Stimulated activated naive CD4-positive, alpha-beta T cell (primary cell): ENCODE results near the gene TET2.

Experiments
- DNase-seq, 6 experiments: peaks; one replicate each; lab custom pipeline; 2025; lab: John Stamatoyannopoulos, UW

TET2 gene

DNA sequence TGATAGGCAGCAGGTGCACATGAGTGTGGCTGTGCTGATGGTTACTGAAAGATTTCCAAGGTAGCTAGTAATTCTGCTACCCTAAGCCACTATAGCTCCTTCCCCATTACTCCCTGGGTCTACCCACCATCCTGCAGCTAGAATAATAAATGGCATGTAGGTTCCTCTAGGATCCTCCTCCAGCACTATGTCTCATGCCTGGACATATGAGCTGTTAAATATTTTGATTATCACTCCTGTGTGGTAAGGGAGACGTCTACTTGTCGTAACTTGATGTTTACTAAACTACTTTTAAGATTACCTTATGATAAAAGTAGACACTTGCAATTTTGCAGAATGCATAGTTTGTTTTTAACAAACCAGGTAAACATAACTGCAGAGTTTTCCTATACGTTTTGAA, 35.5 kb downstream of the TET2 start:
- DNase-seq: no peak

- DNase-seq: peak in 2 of 6 experiments; percentile 7 to 24
Measured at GRCh38 chr4:105184316-105184980, 37.8 kb downstream of the TET2 start.

- no peak for DNase-seq
Measured at GRCh38 chr4:105186701-105187161, 40.1 kb downstream of the TET2 start.

DNA sequence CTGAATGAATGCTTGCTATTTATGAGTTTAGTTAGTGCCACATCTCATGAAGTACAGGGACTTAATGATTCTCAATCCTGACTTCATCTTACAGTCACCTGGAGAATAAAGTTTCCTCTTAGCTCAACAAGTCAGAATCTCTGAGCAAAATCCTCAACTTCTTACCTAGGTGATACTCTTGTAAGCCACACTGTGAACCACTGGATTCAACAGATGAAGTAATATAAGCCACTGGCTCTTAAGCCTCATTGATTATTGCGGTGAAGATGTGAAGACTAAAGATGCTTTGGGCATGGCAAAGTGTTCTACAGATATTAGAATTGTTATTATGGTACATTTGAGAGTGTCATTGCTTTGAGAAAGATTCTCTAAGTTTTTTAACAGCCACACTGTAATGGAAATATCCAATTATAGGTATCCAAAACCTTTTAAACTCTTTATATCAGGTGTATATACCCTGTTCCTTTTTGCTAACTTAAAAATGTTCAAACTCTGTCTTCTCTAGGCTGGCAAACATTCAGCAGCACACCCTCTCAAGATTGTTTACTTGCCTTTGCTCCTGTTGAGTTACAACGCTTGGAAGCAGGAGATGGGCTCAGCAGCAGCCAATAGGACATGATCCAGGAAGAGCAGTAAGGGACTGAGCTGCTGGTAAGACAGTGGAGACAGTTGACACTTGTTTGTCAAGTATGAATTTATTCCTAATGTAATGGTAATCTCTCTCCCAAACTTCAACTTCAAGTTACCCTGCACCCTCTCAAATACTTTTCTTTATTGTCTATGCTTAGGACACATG, 43.4 kb downstream of the TET2 start:
- DNase-seq: no peak

DNA sequence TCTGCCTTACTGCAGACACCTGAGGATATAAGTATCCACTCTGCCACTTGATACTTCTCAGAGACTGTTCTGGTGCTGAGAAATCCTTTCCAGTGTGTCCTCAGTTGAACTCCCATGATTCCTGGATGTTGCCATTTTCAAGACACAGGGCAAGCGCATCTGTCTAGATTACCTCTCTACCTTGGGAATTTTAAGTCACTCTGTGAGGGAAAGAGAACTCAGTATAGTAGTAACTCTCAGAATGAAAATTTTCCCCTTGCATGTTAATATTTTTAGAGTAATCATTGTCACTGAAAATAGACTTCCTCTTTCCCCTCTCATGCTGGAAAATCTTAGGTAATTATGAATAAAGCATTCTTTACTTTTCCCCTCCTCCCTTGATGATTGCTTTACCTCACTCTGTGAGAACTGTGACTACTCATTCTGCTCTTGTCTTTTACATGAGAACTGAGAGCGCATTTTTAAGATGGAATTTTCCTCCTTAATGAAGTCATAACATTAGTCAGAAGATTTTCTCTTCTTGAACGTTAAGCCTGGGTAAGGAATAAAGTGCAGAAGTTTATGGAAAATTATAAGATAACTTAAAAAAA, 45.0 kb downstream of the TET2 start:
- DNase-seq: no peak

DNA sequence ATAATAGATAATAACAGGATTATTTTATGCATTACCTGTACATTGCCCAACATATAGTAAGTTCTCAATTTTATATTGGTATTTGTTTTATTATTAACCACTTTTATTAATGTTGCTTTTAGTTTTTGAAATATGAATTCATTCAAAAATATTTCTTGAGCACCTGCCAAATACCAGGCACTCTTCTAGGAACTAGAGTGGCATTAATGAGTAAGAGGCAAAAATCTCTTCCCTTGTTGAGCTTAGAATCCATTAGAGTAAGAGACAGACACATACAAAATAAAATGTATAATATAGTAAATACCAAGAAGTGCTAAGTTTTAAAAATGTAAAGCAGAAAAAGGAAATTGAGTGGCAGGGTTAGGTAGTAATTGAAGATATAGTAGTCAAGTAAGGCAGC, 45.8 kb downstream of the TET2 start:
- DNase-seq: no peak

DNA sequence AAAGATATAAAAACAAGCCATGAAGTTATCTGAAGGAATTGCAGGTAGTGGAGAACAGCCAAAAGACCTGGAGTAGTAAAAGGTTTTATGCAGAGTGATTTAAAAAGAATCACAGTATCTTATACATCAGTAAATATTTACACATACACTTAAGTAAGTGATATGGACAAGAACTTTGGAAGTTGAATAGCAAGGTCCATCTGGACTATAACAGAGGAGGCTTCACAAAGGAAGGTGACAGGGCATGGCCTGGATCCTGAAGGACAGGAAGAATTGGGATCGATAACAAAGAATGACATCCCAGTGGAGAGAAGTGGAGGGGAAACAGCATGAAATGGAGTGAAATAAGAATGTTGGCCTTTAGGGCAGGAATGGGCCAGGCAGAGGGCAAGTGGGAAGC, 46.2 kb downstream of the TET2 start:
- no peak for DNase-seq

GRCh38 chr4:105193536-105193935, 46.9 kb downstream of the TET2 start:
- DNase-seq: no peak

DNA sequence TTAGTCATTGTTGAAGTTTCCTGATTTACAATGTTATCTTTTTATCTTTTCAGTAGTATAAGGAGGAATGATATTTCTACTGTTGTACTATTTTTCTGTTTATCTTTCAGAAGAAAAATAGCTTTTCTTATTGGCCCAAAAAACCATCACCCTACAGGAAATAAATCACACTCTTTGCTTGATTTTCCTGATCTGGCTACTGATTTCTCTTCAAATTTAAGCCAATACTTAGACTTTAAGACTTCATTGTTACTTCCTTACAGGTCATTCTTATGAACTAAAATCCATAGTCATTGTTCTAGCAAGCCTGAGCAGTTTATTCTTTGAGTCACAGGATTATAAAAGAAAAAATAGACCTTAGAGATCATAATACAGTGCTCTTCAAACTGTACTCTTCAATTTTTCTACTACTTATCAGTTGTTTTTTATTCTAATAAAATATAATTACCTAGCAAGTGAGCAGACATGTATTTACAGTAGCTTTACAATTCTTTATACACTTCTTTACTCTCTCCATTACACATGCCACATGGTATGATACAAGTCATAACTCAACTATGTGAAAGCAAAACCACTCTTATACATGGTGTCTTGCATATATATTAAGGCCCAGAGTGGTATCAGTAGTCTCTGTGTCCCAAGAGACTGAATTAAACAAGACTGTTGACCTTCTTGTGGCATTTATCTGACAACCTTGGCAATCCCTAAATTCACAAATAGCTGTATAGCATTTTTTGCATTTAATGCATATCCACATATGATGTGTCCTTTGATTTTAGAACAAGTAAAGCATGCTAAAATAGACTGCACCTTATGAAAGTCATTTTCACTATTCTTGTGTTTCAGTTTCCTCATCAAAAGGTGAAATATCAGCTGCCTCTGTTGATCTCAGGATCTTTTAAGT, 47.9 kb downstream of the TET2 start:
- no peak for DNase-seq

DNA sequence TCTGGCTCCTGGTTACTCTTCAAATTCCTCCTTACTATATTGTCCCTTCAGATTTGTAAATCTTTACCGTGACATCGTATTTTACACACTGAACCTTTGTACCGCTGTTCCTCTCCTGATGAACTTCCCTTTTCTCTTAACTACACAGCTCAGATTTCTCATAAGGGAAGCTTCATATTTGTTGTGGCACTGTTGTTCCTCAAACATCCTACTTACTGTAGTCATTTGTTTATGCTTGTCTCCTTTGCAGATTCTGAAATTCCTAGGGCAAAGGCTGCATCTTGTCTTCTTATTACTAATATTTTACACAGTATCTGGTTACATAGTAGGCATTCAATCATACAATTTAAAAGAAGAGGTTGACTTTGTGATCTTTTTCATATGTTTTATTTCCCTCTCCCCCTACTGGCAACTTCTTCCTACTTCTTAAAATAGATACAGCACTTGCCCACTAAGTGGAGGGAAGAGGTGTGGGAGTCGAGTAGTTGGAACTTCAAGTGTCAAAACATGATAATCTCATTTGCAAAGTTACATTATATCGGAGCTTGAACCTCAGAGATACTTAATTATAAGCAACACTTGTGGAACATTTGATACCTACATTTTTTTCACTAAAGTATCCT, 50.0 kb downstream of the TET2 start:
- no peak for DNase-seq

DNA sequence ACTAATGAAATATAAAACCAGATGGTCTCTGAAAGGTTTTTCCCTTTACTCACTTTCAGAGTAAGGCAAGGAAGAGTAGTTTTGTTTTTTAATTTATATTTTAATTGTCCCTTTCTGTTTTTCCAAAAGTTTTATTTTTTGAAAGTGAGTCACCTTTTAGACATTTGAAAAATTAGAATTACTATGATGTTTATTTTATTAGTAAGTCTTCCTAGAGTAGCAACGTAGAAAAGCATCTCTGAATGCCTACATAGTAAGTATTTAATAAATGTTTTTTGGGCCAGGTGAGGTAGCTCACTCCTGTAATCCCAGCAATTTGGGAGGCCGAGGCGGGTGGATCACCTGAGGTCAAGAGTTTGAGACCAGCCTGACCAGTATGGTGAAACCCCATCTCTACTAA, 51.1 kb downstream of the TET2 start:
- DNase-seq: no peak

DNA sequence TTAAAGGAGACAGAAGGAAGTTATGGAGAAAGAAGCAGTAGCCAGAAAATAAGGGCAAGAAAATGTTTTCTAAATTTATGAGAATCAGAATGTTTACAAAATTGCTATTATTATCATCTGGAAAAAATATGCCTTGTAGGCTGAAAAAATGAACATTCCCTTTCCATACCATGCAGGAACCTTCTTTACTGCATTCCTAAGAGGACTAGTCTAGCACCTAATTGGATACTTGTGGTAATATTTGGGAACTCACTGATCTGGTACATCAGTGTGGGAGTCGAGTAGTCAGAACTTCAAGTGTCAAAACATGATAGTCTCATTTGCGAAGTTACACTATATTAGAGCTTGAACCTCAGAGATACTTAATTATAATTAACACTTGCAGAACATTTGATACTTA, 51.9 kb downstream of the TET2 start:
- DNase-seq: no peak

- no peak for DNase-seq
Measured at GRCh38 chr4:105206214-105206613, 59.5 kb downstream of the TET2 start.

- DNase-seq: no peak
Measured at GRCh38 chr4:105207386-105207785, 60.7 kb downstream of the TET2 start.

DNA sequence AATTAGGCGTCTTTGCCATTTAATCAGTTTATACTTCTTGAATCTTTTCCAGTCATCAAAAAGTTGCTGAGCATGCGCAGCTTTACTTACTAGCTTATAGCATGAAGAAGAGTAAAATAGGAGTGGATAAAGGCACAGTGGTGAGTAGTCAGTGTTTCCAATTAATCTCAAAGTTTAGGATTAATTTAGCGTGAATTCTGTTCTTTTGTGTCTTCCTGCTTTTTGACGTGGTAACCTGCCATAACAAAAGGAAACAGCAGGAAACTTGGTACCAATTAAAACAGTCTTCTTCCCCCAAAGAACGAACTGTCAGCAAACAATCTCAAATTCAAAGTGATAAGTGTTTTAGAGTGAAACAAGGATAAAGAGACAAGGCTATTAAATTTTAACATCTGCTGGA, 61.9 kb downstream of the TET2 start:
- DNase-seq: no peak

- DNase-seq: no peak
Measured at GRCh38 chr4:105210916-105211315, 64.2 kb downstream of the TET2 start.

DNA sequence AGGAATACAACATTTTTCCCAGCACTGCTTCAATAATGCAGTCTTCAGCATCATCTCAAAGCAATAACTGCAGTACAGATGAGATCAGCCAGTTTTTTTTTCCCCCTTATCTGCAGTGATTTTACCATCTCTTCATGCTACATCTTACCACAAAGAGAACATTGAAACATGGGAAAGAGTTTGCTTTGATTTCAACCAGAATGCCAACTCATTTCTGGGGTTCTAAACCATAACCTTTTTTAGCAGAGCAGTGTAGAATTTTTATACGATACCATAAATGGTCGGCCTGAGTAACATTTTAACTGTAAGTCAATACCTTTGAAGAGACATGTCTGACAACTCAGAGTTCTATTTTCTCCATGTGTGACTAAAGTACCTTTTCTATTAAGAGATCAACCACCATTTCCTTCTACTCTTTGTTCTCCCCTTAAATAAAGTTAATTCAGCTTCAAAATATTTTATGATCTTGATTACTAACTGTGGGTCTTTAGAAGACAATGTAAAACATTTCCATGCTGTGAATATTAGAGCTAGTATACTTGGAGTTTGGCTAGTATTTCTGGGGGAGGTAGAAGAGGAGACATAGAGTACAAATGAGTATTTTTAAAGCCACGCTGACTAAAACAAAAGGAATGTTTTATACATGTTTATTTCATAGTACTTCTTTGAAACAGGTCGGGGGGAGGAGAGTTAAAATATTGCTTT, 69.1 kb downstream of the TET2 start:
- DNase-seq: no peak

DNA sequence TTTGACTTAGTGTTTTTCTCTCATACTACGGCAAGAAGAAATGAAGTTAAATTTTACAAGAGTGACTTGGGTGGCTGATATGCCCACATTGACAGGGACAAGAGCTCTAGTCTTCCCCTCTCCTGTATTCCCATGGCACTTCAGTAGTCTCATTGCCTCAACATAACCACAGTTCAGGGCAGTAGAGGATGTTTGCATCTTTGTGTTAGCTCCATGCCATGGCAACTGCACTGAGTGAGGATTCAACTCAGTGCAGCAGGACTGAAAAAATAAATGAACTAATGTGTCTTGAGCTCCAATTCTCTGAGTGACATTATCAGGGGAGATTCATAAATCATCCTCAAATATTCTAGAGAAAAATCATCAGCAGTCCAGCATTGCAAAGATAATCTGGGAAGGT, 78.8 kb downstream of the TET2 start:
- no peak for DNase-seq

- DNase-seq: no peak
Measured at GRCh38 chr4:105227054-105227453, 80.4 kb downstream of the TET2 start.

DNA sequence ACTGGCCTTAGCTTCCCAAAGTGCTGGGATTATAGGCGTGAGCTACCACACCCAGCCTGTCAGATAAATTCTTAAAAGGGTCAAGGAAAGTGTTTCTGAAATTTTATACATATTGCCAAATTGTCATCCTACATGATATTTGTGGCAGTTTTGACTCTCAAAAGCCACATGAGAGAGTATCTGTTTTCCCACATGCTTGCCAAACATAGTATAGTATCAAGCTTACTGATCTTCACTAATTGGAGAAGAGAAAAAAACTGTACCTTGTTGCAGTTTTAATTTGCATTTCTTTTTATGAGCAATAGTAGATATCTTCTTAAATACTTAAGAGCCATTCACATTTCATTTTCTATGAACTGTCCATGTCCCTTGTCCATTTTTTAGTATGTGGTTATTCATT, 83.6 kb downstream of the TET2 start:
- DNase-seq: no peak

DNA sequence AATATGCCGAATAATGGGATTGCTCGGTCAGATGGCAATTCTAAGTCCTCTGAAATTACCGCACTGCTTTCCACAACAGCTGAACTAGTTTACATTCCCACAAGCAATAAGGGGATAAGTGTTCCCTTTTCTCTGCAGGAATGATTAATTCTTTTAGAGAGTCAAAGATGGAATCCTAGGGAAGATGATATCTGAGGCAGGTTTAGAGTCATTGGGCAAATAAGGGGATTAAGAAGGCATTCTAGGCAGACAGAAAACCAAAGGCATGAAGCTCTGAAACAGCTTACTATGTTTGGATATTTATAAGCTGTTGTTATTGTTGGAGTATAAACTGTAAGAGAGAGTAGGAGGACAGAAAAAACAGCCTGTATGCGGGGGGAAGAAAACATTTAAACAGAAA, 85.7 kb downstream of the TET2 start:
- no peak for DNase-seq
